ENCODE results near the gene DENND1A. TPM values are rescaled to one million over a fixed set of nuclear protein-coding genes. Genes with fewer than 3 reads are reported as not detected.

Gene DENND1A
- total RNA-seq, 4 donors from 2014 or later = 17.6 to 33.8 (median 22.9) TPM

DNA sequence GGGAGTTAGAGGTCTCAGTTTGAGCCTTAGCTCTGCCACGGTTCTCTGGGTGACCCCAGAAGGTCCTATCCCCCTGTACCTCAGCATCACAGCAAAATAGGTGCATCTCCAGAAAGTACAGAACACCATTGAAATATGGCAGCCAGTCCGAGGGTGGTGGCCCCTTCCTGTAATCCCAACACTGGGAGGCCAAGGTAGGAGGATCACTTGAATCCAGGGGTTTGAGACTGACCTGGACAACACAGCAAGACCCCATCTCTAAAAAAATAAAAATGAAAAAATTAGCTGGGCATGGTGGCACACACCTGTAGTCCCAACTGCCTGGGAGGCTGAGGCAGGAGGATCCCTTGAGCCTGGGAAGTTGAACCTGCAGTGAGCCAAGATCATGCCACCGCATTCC is 580.9 kb downstream of the DENND1A start:
- TF ChIP-seq CTCF (IDR thresholded peaks at IDR 0.05; ENCODE audit: low read depth) = no peak

DNA sequence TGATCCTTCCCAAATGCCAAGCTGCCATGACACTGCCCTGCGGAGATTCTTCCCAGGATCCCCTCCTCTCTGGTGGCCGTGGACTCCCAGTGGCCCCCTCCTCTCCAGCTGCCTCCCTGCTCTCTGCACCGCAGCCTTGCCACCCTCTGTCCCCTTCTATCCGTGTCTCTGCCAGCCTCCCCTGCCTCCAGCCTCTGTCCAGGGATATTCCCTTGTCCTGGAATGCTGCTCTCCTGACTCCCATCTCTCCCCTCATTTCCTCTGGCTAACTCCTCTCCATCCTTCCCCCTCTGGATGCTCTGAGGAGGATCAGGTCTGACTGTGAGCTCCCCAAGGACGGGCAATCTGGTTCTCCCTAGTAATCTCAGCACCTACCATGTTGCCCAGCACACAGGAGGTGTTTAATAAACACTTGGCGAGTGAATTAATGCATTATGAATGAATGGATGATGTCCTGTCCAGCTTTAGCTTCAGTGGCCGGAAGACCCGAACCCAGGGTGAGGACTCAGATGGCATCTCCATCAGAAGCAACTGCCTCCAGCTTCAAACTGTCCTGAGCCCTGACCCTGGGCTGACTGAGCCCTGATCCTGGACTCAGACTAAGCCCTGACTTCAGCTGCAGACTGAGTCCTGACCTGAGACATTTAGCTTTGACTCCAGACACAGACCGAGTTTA is 581.5 kb downstream of the DENND1A start:
- no peak for TF ChIP-seq CTCF (IDR thresholded peaks at IDR 0.05; ENCODE audit: low read depth)

GRCh38 chr9:123347289-123348060 is 582.5 kb downstream of the DENND1A start:
- TF ChIP-seq CTCF (IDR thresholded peaks at IDR 0.05; ENCODE audit: low read depth) = no peak

- no peak for TF ChIP-seq CTCF (IDR thresholded peaks at IDR 0.05; ENCODE audit: low read depth)
Measured at GRCh38 chr9:123346826-123347225, 583.1 kb downstream of the DENND1A start.

- no peak for TF ChIP-seq CTCF (IDR thresholded peaks at IDR 0.05; ENCODE audit: low read depth)
Measured at GRCh38 chr9:123346026-123346425, 583.9 kb downstream of the DENND1A start.

DNA sequence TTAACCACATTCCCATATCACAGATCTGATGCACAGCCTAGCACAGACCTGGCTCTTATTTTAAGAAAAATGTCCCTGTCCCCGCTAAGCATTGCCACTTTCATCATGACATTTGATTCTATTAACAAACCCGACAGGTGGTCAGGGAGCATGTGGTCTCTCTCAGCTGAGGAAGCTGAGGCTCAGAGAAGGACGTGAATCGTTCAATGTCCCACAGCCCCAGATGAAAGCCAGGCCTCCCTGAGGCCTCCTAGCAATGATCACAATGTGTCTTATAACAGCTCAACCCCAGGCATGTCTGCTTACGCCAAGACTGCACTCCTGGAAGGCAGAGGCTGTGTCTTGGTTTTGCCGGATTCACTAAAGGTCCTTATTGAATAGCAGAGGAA is 584.4 kb downstream of the DENND1A start:
- no peak for TF ChIP-seq CTCF (IDR thresholded peaks at IDR 0.05; ENCODE audit: low read depth)

DNA sequence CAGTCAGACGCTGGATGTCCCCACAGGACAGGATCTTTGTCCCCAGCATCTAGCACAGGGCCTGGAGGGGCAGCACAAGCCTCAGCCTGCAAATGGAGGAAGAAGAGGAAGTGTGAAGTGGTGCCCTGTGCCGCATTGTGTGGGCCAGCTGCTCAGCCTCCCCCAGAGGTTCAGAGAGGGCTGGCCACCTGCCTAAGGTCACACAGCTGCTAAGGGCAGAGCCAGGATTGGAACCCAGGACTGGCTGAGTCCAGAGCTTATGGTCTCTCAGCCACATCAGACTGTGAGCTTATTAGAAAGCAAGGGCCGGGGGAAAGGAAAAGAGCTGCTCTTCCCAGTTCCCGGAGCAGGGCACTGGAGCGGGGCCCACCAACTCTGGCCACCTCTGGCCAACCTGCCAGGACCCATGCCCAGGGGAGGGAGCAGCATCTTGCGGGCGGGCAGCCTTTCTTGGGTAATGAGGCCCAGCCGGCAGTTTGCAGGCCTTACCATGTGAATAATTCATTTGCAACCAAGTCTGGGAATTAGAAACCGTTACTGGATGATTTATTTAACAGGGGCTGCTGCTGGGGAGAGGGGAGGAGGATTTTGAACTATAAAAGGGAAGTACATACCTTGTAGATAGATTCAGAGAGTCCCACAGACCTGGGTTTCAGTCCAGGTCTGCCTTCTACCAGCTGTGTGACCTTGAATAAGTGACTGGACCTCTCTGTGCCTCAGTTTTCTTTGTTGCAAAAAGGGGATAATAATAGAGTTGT is 585.6 kb downstream of the DENND1A start:
- no peak for TF ChIP-seq CTCF (IDR thresholded peaks at IDR 0.05; ENCODE audit: low read depth)

Measured in subcutaneous adipose tissue (tissue), 4 donors.